ENCODE results near the gene C1orf87.

GRCh38 chr1:60037669-60038068 is 35.9 kb downstream of the C1orf87 start:
- TF ChIP-seq CTCF (IDR thresholded peaks at IDR 0.05; ENCODE audit: low read length), result no peak
- TF ChIP-seq EZH2 (optimal IDR thresholded peaks at IDR 0.05; ENCODE audit: low read depth, low read length), result no peak
- no peak for TF ChIP-seq EZH2phosphoT487 (IDR thresholded peaks at IDR 0.05; ENCODE audit: low read length)
